Measurements from ENCODE around the gene GCH1.
A peak's percentile ranks its signal among the peaks of the same experiment; 100 is the strongest.

GCH1 gene

GRCh38 chr14:54893151-54893760 lies 9.4 kb downstream of the GCH1 start:
- Histone ChIP-seq H2AFZ (ENCODE audit: low read length) (no peak overlapping the region), H3K27ac (ENCODE audit: low read depth, low read length, poor library complexity, severe bottlenecking) (no peak overlapping the region), H3F3A (ENCODE audit: insufficient read depth, low read length) (no peaks in the 10 kb centered on the region), H3K4me2 (ENCODE audit: low read length) (no peak overlapping the region), H3K4me3 (ENCODE audit: low read depth, low read length, poor library complexity, severe bottlenecking) (no peak overlapping the region), H3K9me3 (ENCODE audit: low read length) (no peaks in the 10 kb centered on the region), H3K27me3 (ENCODE audit: insufficient read depth, low read length) (no peaks in the 10 kb centered on the region), H3K79me2 (ENCODE audit: insufficient read depth, low read length) (no peaks in the 10 kb centered on the region), H3K36me3 (ENCODE audit: insufficient read depth, low read length) (no peaks in the 10 kb centered on the region), H3K9ac (ENCODE audit: low read length) (no peak overlapping the region), H3K4me1 (ENCODE audit: insufficient read depth, low read length, severe bottlenecking) (peaks cover 16% of the 10 kb centered on the region), H4K20me1 (ENCODE audit: insufficient read depth, low read length) (no peaks in the 10 kb centered on the region), H3K9me2 (ENCODE audit: low read depth, low read length) (no peaks in the 10 kb centered on the region)
- no peak for TF ChIP-seq EZH2 (IDR thresholded peaks at IDR 0.05; ENCODE audit: borderline replicate concordance, low read length)
- TF ChIP-seq, protein P1, sequence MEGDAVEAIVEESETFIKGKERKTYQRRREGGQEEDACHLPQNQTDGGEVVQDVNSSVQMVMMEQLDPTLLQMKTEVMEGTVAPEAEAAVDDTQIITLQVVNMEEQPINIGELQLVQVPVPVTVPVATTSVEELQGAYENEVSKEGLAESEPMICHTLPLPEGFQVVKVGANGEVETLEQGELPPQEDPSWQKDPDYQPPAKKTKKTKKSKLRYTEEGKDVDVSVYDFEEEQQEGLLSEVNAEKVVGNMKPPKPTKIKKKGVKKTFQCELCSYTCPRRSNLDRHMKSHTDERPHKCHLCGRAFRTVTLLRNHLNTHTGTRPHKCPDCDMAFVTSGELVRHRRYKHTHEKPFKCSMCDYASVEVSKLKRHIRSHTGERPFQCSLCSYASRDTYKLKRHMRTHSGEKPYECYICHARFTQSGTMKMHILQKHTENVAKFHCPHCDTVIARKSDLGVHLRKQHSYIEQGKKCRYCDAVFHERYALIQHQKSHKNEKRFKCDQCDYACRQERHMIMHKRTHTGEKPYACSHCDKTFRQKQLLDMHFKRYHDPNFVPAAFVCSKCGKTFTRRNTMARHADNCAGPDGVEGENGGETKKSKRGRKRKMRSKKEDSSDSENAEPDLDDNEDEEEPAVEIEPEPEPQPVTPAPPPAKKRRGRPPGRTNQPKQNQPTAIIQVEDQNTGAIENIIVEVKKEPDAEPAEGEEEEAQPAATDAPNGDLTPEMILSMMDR (IDR thresholded peaks at IDR 0.05; ENCODE audit: low read length), result peak; percentile 75

DNA sequence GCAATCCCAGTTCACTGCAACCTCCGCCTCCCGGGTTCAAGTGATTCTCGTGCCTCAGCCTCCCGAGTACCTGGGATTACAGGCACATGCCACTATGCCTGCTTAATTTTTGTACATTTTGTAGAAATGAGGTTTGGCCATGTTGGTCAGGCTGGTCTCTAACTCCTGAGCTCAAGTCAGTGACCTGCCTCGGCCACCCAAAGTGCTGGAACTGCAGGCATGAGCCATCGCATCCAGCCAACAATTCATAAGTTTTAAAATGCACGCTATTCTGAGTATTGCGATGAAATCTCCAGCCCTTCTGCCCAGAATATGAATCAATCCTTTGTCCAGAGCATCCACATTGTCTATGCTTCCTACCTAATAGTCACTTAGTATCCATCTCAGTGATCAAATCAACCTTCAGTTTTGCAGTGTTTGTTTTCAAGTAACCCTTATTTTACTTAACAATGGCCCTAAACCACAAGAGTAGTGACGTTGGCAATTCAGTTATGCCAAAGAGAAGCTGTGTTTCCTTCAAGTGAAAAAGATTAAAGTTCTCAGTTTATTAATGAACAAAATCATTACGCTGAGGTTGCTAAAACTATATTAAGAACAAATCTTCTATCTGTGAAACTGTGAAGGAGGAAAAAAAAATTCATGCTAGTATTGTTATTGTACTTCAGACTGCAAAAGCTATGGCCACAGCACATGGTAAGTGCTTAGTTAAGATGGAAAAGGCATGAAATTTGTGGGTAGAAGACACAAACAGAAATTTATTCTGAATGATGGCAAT lies 11.0 kb downstream of the GCH1 start:
- H3K4me3 ChIP-seq (ENCODE audit: low read depth, low read length, poor library complexity, severe bottlenecking), result no peak overlapping the region
- no peaks in the 10 kb centered on the region for H3F3A ChIP-seq (ENCODE audit: insufficient read depth, low read length)
- no peaks in the 10 kb centered on the region for H4K20me1 ChIP-seq (ENCODE audit: insufficient read depth, low read length)
- H3K27me3 ChIP-seq (ENCODE audit: insufficient read depth, low read length), result no peaks in the 10 kb centered on the region
- no peak overlapping the region for H3K4me2 ChIP-seq (ENCODE audit: low read length)
- H3K9me2 ChIP-seq (ENCODE audit: low read depth, low read length), result no peaks in the 10 kb centered on the region
- no peaks in the 10 kb centered on the region for H3K9me3 ChIP-seq (ENCODE audit: low read length)
- H2AFZ ChIP-seq (ENCODE audit: low read length), result no peak overlapping the region
- no peak overlapping the region for H3K27ac ChIP-seq (ENCODE audit: low read depth, low read length, poor library complexity, severe bottlenecking)
- no peaks in the 10 kb centered on the region for H3K79me2 ChIP-seq (ENCODE audit: insufficient read depth, low read length)
- peaks cover 32% of the 10 kb centered on the region for H3K4me1 ChIP-seq (ENCODE audit: insufficient read depth, low read length, severe bottlenecking)
- no peaks in the 10 kb centered on the region for H3K36me3 ChIP-seq (ENCODE audit: insufficient read depth, low read length)
- H3K9ac ChIP-seq (ENCODE audit: low read length), result no peak overlapping the region
- no peak for TF ChIP-seq EZH2 (IDR thresholded peaks at IDR 0.05; ENCODE audit: borderline replicate concordance, low read length)
- TF ChIP-seq, protein P1 (IDR thresholded peaks at IDR 0.05; ENCODE audit: low read length), result no peak

- H3K9me3 ChIP-seq (ENCODE audit: low read length), result no peaks in the 10 kb centered on the region
Measured at GRCh38 chr14:54890788-54891187, 11.8 kb downstream of the GCH1 start.

More at GRCh38 chr14:54890788-54891187, 11.8 kb downstream of the GCH1 start:
- TF ChIP-seq, protein P1 (IDR thresholded peaks at IDR 0.05; ENCODE audit: low read length), result no peak
- Histone ChIP-seq H3K4me1 (ENCODE audit: insufficient read depth, low read length, severe bottlenecking) (peaks cover 40% of the 10 kb centered on the region), H3F3A (ENCODE audit: insufficient read depth, low read length) (no peaks in the 10 kb centered on the region), H3K36me3 (ENCODE audit: insufficient read depth, low read length) (no peaks in the 10 kb centered on the region), H3K79me2 (ENCODE audit: insufficient read depth, low read length) (no peaks in the 10 kb centered on the region), H3K9me2 (ENCODE audit: low read depth, low read length) (no peaks in the 10 kb centered on the region), H3K9ac (ENCODE audit: low read length) (no peak overlapping the region), H3K27ac (ENCODE audit: low read depth, low read length, poor library complexity, severe bottlenecking) (no peak overlapping the region), H3K4me3 (ENCODE audit: low read depth, low read length, poor library complexity, severe bottlenecking) (no peak overlapping the region), H2AFZ (ENCODE audit: low read length) (no peak overlapping the region), H4K20me1 (ENCODE audit: insufficient read depth, low read length) (no peaks in the 10 kb centered on the region), H3K4me2 (ENCODE audit: low read length) (no peak overlapping the region), H3K27me3 (ENCODE audit: insufficient read depth, low read length) (no peaks in the 10 kb centered on the region)
